IPS-18a (cell line): Measurements from ENCODE around the gene GFRA4.

Experiments
- H3K27ac ChIP-seq: one replicate; pipeline ENCODE4 v1.5.1; 2013; ENCODE audit warnings: low read length
- H3K27me3 ChIP-seq: one replicate; pipeline ENCODE4 v1.6.1; 2013; ENCODE audit warnings: mild to moderate bottlenecking, low read length; ENCODE audit not compliant: control insufficient read depth, insufficient read depth
- H3K36me3 ChIP-seq: one replicate; pipeline ENCODE4 v1.6.1; 2013; ENCODE audit warnings: low read depth, low read length; ENCODE audit not compliant: control insufficient read depth
- H3K4me1 ChIP-seq: one replicate; pipeline ENCODE4 v1.6.1; 2013; ENCODE audit warnings: low read depth, low read length; ENCODE audit not compliant: control insufficient read depth
- H3K4me3 ChIP-seq: one replicate; pipeline ENCODE4 v1.5.1; 2013; ENCODE audit warnings: low read length
- H3K9ac ChIP-seq: one replicate; pipeline ENCODE4 v1.6.1; 2013; ENCODE audit warnings: mild to moderate bottlenecking, low read length, moderate library complexity
- H3K9me3 ChIP-seq: one replicate; pipeline ENCODE4 v1.6.1; 2013; ENCODE audit warnings: low read depth, low read length; ENCODE audit not compliant: control insufficient read depth

Gene GFRA4

DNA sequence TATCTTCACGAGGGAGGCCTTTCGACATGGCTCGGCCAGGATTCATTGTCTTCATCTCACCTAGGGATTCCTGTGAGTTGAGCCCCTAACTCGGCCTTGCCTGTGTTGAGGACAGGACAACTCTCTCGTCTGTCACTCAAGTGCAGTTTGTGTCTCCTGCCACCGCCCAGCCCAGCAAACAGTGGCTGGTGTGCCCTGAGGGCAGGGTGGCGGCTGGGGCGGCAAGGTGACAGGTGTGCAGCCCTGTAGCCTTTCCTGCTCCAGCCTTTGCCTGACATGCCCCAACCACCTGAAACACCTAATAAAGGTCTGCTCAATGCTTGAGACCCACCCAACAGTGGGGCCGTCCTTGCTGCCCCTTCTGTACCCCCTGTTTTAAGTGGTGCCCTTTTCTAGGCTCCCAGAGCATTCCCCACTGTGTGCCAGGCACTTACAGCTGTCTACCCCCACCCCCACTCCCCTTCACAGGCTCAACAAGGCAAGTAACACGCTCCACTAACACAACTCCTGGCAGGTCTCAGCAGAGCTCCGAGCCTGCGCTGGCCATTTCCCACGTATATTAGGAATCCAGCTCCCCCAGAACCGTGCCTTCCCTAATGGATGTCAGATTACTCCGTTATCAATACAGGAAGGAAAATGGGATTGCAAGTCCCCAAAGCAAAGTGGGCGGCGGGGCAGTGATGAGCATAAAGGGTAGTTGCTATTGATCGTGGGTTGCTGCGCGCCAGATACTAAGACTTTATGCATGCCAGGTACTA, 17.7 kb downstream of the GFRA4 start:
- H3K4me3 ChIP-seq: no peak overlapping the region
- H3K9ac ChIP-seq: no peak overlapping the region
- H3K4me1 ChIP-seq: no peaks in the 10 kb centered on the region
- H3K27ac ChIP-seq: no peak overlapping the region
- H3K9me3 ChIP-seq: no peaks in the 10 kb centered on the region
- H3K27me3 ChIP-seq: no peaks in the 10 kb centered on the region
- H3K36me3 ChIP-seq: no peaks in the 10 kb centered on the region

DNA sequence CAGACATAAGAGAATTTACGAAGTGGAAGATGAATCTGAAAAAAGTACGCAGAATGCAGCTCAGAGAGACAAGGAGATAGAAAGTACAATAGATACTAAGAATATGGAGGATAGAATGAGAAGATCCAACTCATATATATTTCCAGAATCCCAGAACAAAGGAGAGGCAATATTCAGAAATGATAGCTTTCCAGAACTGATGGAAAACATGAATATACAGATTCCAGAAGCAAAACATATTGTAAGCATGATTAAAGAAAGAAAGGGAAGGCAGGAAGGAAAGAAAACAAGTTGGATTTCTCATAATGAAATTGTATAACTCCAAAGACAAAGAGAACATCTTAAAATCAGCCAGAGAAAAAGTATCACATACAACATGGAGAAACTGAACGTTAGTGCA, 22.9 kb downstream of the GFRA4 start:
- Histone ChIP-seq H3K4me3 (no peak overlapping the region), H3K9me3 (no peaks in the 10 kb centered on the region), H3K4me1 (no peaks in the 10 kb centered on the region), H3K27ac (no peak overlapping the region), H3K27me3 (no peaks in the 10 kb centered on the region), H3K9ac (no peak overlapping the region), H3K36me3 (no peaks in the 10 kb centered on the region)

DNA sequence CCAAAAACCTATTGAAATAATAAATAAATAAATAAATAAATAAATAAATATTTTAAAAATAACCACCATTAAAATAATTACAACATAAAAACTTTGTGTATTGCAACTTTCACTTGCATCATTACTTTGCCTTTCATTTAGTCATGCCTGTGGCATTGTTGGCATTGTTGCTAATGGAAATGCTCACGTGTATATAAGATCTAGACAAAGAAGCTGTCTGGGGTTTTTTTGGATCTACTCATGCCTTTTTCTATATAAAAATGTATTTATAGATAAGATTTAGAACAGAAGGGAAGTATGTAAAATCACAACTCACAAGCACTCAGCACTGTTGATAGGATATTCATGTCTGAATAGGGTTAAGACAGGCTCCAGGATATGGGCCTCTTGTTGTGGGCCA, 27.9 kb downstream of the GFRA4 start:
- Histone ChIP-seq H3K9me3 (no peaks in the 10 kb centered on the region), H3K4me3 (no peak overlapping the region), H3K4me1 (peaks cover 2% of the 10 kb centered on the region), H3K27ac (no peak overlapping the region), H3K36me3 (no peaks in the 10 kb centered on the region), H3K9ac (no peak overlapping the region), H3K27me3 (no peaks in the 10 kb centered on the region)

GRCh38 chr20:3633913-3634478, 29.2 kb downstream of the GFRA4 start:
- H3K4me3 ChIP-seq: no peak overlapping the region
- H3K27ac ChIP-seq: no peak overlapping the region
- no peaks in the 10 kb centered on the region for H3K36me3 ChIP-seq
- H3K9ac ChIP-seq: no peak overlapping the region
- H3K4me1 ChIP-seq: peaks cover 12% of the 10 kb centered on the region
- H3K27me3 ChIP-seq: no peaks in the 10 kb centered on the region
- H3K9me3 ChIP-seq: no peaks in the 10 kb centered on the region

DNA sequence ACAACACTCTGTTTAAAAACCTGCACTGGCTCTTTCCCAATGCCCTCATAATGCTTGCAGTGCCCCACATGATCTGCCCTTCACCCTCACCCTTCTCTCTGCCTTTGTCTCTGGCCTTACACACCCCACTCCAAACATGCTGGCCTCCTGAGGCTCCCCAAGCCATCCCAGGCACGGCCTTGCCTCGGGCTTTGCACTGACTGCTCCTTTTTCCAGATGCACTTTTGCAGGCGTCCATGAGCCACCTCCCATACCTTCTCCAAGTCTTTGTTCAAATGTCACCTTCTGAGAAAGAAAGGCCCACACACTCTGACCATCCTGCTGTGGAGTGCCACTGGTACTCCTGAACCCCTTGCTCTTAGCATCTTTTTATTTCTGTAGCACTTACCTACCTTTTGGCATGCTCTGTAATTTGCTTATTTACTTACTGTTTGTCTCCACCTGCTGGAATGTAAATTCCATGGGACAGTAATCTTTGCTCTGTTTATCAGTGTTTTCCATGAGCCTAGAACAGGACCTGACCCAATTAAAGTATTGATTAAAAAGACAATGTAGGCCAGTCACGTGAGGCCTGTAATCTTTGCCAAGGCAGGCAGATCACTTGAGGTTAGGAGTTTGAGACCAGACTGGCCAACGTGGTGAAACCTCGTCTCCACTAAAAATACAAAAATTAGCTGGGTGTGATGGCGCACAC, 30.7 kb downstream of the GFRA4 start:
- H3K27ac ChIP-seq: no peak overlapping the region
- no peaks in the 10 kb centered on the region for H3K9me3 ChIP-seq
- no peak overlapping the region for H3K9ac ChIP-seq
- H3K36me3 ChIP-seq: no peaks in the 10 kb centered on the region
- H3K4me1 ChIP-seq: peaks cover 12% of the 10 kb centered on the region
- H3K27me3 ChIP-seq: no peaks in the 10 kb centered on the region
- no peak overlapping the region for H3K4me3 ChIP-seq

DNA sequence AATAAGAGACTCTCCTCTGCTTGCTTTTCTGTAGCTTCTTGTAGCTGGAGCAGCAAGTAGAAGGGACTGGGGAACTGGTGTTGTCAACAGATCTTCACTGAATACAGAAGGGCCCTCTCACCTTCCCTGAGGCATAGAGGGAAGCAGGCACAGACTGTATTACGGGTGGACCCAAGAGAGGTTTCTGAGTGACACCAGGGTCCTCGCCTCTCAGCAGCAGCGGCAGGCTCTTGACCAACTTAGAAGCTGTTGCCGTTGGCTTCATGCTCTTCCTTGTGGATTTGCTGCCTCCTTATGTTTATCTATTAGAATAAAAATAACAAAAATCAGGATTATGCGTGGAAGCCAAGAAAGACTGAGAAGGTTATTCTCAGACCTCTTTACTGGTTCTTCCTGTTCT, 31.7 kb downstream of the GFRA4 start:
- Histone ChIP-seq H3K27me3 (no peaks in the 10 kb centered on the region), H3K27ac (no peak overlapping the region), H3K4me3 (no peak overlapping the region), H3K4me1 (peaks cover 12% of the 10 kb centered on the region), H3K9ac (no peak overlapping the region), H3K36me3 (no peaks in the 10 kb centered on the region), H3K9me3 (no peaks in the 10 kb centered on the region)

GRCh38 chr20:3630429-3630828, 32.8 kb downstream of the GFRA4 start:
- Histone ChIP-seq H3K9ac (no peak overlapping the region), H3K4me3 (no peak overlapping the region), H3K27me3 (no peaks in the 10 kb centered on the region), H3K36me3 (no peaks in the 10 kb centered on the region), H3K4me1 (peaks cover 12% of the 10 kb centered on the region), H3K9me3 (no peaks in the 10 kb centered on the region), H3K27ac (no peak overlapping the region)

DNA sequence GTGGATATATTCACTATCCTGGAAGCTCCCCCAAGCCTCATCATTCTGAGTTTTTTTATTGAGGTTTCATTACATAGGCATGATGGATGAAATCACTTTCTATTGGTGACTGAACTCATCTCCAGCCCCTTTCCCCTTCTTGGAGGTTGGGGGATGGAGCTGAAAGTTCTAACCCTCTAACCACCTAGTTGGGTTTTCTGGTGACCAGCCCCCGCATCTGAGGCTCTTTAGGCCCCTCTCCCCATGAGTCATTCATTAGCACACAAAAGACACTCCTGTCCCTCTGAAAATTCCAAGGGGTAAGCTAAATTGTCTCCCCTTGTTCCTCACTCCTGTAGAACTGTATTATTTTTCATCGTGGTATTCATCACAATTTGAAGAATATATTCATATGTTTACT, 33.3 kb downstream of the GFRA4 start:
- H3K27me3 ChIP-seq: no peaks in the 10 kb centered on the region
- H3K36me3 ChIP-seq: no peaks in the 10 kb centered on the region
- H3K9me3 ChIP-seq: no peaks in the 10 kb centered on the region
- peaks cover 12% of the 10 kb centered on the region for H3K4me1 ChIP-seq
- no peak overlapping the region for H3K27ac ChIP-seq
- no peak overlapping the region for H3K9ac ChIP-seq
- no peak overlapping the region for H3K4me3 ChIP-seq

DNA sequence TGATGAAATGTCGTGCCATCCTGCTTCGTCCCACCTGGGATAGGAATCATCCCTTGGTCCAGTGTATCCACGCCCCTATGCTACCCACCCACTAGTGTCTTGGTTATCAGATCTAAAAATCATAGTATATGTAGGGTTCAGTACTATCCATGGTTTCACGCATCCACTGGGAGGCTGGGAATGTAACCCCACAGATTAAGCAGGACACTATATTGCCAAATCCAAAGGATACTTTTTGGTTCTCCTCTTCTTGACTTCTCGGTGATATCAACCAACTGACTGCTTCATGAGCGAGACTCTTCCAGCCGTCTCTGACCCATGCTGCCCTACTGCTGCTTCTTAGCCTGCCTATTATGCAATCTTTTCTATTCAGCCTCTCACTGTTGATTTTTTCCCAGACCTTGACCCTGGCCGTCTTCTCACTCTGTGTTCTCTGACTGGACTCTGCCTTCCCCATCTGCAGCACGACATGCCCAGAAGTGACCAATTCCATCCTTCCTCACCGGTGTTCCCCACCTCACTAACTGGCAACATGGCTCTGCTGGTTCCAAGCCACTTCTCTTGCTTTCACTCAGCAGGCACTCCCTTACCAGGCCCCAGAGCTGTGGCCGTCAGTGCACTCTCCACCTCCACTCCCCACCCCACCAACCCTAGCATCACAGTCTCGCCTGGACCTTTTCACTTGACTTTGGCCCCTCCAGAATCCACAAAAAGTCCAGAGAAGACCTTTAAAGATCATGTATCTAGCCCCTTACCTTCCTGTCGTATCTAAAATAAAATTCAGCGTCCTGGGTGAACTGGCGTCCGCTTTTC, 34.5 kb downstream of the GFRA4 start:
- Histone ChIP-seq H3K36me3 (no peaks in the 10 kb centered on the region), H3K4me1 (peaks cover 12% of the 10 kb centered on the region), H3K9me3 (no peaks in the 10 kb centered on the region), H3K4me3 (no peak overlapping the region), H3K9ac (no peak overlapping the region), H3K27me3 (no peaks in the 10 kb centered on the region), H3K27ac (no peak overlapping the region)

- Histone ChIP-seq H3K4me1 (peaks cover 12% of the 10 kb centered on the region), H3K9ac (no peak overlapping the region), H3K9me3 (no peaks in the 10 kb centered on the region), H3K4me3 (no peak overlapping the region), H3K36me3 (no peaks in the 10 kb centered on the region), H3K27me3 (no peaks in the 10 kb centered on the region), H3K27ac (no peak overlapping the region)
Measured at GRCh38 chr20:3627476-3627875, 35.7 kb downstream of the GFRA4 start.

DNA sequence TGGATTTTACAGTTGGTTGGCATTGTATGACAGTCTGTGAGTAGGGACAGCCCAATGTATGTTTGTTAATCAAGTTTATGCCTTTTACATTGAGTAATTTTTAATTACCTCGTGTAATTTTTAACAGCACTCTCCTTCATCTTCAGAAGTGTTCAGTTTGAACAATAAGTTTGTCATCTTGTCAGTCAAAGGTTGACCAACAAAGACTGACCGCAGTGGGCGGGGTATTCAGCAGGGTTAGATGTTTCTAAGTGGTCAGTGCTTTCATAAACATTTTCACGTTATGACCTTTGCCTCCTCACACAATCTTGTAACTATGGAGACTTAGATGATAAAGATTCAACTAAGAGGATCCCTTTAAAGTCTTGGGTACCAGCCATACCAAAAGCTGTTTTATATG, 40.8 kb downstream of the GFRA4 start:
- Histone ChIP-seq H3K27ac (no peak overlapping the region), H3K9ac (no peak overlapping the region), H3K9me3 (no peaks in the 10 kb centered on the region), H3K36me3 (no peaks in the 10 kb centered on the region), H3K4me1 (no peaks in the 10 kb centered on the region), H3K4me3 (no peak overlapping the region), H3K27me3 (no peaks in the 10 kb centered on the region)
